ENCODE results near the gene SRRM1.

DNA sequence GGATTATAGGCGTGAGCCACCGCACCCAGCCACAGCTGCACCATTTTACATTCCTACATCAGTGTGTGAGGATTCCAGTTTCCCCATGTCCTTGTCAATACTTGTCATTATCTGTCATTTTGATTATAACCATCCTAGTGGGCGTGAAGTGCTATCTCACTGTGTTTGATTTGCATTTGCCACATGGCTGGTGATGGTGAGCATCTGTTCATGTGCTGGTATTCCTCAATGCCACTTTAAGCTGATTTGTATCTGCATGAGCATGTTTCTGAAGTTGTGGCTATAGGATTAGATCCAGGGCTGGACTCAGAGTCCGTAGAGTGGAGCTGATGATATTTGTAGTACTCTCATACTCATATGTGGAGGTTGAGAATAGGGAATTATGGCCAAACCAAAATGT is 36.6 kb downstream of the SRRM1 start:
- TF ChIP-seq, protein P1, sequence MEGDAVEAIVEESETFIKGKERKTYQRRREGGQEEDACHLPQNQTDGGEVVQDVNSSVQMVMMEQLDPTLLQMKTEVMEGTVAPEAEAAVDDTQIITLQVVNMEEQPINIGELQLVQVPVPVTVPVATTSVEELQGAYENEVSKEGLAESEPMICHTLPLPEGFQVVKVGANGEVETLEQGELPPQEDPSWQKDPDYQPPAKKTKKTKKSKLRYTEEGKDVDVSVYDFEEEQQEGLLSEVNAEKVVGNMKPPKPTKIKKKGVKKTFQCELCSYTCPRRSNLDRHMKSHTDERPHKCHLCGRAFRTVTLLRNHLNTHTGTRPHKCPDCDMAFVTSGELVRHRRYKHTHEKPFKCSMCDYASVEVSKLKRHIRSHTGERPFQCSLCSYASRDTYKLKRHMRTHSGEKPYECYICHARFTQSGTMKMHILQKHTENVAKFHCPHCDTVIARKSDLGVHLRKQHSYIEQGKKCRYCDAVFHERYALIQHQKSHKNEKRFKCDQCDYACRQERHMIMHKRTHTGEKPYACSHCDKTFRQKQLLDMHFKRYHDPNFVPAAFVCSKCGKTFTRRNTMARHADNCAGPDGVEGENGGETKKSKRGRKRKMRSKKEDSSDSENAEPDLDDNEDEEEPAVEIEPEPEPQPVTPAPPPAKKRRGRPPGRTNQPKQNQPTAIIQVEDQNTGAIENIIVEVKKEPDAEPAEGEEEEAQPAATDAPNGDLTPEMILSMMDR (IDR thresholded peaks at IDR 0.05) = no peak
- no peak for TF ChIP-seq POLR2A (IDR thresholded peaks at IDR 0.05)
